ENCODE measurements around the gene CAMTA1. TPM values are rescaled to one million over a fixed set of nuclear protein-coding genes. Genes with fewer than 3 reads are reported as not detected.

The CAMTA1 gene
- total RNA-seq, 1 experiment from 2014 or later: 219 TPM

DNA sequence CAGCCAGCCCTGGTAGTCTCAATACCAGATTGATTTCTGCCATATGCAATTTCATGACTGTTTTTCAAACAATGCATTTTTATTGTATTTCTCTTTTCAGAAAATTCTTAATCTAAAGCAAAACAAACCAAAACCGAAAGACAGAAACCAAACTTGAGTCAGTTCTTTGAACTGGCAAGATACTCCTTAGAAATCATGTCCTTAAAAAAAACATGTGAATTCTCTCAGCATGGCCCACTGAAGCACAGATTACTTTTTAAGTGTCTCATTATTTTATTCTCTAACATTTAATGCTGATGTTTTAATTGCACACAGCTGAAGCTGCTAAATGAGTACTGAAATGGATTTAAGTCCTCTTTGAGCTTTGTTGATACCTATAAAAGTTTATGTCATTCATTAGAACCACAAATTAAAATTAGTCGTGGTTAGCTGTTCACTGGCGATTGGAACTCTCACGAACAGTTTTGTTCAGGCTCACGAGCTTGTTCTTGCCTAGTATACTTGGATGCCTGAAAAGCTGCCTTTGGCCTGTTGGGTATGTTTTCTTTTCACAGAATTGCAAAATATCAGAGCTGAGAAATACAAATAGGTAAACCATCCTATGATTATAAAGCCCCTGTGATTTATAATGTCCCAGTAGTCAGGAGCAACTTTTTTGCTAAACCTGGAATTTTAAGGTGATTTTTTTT, 87.5 kb downstream of the CAMTA1 start:
- DNase-seq (ENCODE audit: low read depth): peak; percentile 72

DNA sequence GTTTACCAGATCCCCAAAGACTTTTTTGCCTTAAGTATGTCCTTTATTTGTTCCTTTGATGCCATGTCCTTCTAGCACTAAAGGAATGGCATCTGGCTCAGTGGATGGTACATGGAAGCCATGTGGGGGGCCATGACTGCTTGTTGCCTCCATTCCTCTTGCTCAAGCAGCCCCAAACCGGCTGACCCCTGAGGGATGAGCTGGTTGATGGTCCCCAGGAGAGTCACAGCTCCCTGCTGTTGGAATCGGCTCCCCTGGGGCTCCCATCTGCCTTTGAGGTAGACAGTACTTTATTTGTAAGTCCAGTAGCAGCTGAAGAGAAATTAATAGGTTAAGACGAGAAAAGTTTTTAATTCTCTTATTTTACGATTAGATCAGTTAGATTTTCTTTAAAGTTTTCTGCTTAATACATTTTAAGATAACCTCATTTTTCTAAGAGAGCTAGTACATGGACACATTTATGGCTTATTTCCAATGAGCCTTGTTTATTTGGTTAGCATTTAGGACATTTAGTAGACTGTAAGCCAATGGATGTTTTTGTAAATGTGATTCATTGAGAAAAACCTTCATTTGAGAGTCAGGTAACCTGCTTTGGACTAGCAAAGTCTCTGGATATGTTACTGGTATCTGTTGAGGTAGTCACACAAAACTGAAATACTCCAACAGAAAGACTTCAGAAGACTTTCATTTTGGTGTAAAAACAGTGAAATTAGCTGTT, 88.2 kb downstream of the CAMTA1 start:
- DNase-seq (ENCODE audit: low read depth): peak; percentile 70

DNA sequence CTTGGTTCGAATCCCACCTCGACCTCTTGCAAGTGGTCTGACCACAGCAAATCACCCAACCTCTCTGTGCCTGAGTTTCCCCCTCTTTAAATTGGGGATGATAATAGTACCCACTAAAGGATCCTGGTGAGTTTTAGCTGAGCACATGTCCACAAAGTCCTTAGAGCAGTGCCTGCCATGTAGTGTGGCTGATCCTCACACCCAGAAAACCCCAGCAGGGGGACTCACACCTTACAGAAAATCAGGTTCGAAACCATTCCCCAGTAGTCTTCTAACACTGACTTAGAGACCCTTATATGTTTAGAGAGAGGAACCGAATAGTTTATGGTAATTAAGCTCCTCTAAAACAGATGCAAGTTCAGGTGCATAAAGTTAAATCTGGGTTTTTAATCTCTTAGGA, 89.0 kb downstream of the CAMTA1 start:
- no peak for DNase-seq (ENCODE audit: low read depth)

DNA sequence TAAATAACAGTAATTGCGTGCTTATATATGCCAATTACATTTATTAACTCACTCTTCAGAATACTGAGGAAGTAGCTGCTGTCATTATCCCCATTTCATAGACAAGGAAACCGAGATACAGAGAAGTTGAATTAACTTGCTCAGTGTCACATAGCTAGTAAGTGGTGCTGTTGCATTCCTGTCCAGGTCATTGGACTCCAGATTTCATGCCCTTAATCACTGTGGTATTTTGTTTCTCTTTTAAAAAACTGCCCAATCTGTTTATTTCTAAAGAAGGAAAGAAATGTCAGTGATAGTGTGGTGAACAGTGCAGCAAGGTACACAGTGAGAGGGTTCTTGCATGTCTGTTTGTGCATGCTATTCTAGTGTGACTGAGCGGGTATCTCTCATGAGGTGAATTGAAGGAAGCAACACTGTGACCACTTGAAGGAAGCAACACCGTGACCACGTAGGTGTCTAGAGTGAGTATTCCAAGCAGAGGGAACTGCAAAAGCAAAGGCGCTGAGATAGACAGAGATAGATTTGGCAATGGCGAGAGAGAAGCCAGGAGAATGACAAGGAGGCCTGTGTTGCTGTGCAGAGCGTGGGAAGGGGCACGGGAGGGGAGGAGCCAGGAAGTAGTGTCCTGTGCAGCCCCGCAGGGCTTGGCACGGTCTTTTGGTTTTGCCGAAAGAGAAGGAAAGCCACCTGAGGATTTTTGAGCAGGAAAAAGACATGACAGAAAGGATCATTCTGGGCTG, 95.9 kb downstream of the CAMTA1 start:
- no peak for DNase-seq (ENCODE audit: low read depth)

DNA sequence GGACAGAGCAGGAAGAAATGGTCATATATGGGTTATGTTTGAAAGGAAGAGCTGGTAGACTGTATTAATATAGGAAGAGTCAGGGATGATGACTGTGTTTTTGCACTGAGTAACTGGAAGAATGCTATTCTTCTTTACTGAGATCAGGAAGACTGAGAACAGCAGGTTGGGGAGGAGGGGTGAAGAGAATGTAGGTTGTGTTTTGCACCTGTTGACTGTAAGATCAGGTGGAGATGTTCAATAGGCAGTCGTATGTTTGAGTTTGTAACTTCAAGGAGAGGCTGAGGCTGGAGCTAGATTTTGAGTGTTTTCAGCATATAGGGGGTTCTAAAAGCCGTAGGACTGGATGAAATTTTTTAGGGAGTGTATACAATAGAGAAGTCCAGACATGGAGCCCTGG, 97.2 kb downstream of the CAMTA1 start:
- no peak for DNase-seq (ENCODE audit: low read depth)

DNA sequence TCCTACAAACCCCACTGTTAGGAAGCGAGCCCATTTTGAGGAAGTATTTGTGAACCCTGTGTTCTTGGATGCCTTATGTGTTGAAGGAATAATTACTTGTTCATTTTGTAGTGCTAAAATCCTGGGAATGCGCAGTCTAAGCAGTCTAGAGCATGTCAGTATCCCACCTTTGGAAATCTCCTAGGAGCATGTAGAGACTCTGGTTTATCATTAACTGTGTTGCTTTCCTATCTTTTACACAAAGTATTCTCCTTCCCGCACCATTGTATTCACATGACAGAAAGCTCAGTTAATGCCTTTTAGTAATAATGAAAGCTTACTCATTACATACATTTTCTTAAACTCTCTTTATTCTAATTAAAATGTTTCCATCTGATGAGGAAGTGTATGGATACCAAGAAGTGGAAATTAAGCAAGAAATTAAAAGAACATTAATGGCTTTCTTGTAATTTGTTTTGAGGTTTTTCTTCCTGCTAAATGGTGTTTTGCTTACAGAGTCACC, 99.4 kb downstream of the CAMTA1 start:
- no peak for DNase-seq (ENCODE audit: low read depth)

DNA sequence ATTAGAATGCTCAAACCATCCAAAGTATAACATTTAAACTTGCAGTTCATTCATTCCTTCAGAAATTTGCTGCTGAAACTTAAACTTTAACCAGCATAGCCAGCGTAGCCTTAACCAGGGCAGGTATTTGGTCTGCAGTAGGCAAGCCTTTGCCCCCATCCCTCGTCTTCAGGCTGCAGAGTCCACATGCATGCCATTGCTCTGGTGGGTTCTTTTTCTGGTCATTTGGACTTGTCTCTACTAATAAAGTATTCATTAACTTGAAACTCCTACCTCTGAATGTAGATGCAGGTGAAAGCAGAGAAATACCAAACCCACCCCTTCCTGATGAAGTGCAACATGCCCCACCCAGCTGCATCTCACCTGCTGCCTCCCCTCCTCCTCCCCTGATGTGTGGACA, 100.2 kb downstream of the CAMTA1 start:
- DNase-seq (ENCODE audit: low read depth): no peak

DNA sequence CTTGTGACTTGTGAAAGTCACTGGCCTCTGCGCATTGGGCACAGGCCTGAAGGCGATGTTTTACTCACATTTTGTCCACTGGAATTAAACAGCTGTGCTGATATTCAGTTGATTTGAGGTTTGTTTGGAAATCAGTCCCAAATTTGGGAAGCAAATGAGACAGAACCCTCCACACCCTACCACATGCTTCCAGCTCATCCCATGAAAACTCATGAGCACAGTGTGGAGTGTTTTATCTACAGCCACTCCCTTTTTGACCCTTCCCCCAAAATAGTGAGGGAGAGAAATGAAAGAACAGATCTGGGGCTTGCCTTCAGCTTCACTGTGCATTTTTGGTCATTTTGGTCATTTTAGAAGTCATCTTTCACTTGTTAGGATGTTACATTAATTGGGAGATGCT, 101.3 kb downstream of the CAMTA1 start:
- no peak for DNase-seq (ENCODE audit: low read depth)

DNA sequence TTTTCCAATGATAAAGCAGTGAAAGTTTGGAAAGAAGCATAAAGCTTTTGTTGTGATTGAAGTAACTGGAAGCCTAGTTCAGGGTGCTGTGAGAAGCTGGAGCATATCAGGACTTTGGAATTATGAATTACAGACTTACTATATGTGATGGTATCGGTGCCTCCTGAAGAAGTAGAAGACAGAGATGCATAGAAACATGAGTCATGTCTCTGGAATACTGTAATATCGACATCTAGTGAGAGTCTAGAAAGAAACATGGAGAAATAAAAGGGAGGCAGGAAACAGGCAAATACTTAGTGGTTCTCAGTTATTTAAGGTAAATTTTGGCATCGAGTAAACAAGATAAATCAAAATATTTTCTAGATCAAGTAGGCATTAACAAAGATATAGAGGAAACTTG, 103.0 kb downstream of the CAMTA1 start:
- no peak for DNase-seq (ENCODE audit: low read depth)

DNA sequence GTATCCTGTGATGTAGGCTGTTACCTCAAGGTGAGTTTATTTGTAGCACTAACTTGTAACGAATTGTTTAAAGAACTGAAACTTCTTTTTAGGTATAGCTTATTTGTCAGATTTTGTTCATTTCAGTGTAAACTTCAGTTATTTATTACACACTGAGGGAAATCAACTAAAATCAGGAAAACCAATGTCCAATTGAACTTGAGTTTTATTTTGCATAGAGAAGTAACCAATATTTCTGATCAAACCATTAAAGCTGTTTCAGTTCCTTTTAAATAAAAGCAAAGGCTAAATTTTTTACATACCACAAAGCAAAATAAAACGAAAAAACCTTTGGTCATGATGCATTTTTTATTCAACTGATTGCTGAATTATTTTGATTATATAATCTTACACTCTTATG, 103.6 kb downstream of the CAMTA1 start:
- no peak for DNase-seq (ENCODE audit: low read depth)

DNA sequence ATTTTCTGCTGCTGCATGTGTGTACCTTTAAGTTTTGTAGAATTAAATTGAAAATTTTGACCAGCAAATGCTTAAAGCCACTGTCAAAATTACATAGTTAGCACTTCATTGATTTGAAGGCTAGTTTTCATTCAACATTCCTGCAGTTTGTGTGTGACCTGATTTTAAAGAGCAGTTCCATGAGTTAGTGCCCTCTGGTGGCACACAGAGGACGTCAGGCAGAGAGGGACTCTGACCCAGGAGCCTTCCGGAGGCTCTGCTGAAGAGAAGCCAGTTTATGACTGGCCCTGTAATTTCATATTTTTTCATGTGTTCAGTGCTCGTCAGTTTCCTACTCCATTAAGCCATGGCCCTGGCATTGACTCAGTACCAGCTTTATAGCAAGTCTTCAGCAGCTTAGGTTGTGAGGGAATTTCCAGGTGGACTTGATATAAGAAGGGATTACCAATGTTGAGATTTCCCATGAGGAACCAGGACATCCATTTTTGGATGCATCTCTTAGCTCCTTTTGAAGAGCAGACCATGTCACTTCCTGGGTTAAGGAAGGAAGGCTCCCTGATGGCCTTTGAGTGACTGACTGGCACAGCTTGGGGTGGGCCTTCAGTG, 104.7 kb downstream of the CAMTA1 start:
- DNase-seq (ENCODE audit: low read depth): peak; percentile 61

DNA sequence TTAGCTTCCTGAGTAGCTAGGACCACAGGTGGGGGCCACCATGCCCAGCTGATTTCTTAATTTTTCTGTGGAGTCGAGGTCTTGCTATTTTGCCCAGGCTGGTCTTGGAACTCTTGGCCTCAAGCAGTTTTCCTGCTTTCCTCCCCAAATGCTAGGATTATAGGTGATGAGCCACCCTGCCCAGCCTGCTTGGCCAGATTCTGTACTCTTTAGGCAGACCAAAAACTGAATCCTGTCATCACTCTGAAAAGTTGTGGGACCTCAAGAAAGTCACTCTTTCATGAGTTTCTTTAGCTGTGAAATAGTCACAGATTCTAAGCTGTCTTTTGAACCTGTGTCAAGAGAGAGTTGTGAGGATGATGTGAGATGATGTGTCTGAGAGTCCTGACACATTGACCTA, 105.4 kb downstream of the CAMTA1 start:
- DNase-seq (ENCODE audit: low read depth): no peak

DNA sequence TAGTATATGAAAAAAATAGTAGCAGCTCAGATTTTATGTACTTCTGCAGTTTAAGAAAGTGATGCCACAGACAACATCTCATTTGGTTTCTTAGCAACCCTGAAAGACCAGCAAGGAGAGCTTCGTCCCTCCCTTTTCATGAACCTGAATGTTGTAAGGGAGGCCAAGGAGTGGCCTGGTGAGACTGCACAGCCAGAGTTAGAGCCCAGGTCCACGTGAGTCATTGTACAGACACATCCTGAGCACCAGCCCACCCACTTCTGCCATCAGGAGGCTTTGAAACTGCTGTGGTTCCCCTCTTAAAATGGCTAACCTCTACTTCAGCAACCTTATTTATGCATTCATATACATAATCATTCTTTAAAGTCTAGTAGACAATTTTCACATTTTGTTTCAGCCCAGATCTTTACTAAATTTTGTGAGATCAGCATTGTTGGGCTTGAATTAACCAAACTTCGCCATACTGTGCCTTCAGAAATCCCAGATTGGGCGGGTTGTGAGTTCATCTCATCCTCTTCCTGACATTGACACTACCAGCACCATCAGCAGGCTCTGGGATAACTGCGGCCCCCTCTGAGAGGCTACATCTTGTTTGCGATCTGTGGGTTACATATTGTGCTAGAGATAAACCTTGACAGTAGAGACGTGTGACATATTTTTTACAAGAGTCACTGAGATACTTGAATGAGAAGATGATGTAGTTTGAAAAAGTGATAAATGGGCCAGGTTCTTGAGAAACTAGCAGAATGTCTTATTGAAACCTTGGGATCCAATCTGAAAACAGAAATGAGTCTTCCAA, 106.7 kb downstream of the CAMTA1 start:
- peak; percentile 35 for DNase-seq (ENCODE audit: low read depth)

DNA sequence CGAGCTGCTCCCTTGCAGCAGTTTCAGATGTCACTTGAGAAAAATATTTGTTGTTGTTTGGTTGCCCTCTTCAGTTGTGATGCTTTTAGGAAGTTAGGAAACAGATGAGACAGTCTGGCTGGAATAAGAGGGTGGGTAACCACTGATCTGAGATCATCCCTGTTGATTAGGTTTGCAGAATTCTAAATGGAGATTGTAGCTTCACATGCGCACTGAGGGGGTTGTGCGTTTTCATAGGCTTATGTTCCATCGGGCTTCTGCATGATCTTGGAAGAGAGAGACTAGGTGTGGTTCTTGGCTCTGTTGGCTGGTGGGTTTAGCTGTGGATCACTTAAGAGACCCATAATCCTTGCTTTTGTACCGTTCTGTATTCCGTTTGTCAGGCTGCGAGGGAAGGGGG, 108.1 kb downstream of the CAMTA1 start:
- DNase-seq (ENCODE audit: low read depth): no peak

DNA sequence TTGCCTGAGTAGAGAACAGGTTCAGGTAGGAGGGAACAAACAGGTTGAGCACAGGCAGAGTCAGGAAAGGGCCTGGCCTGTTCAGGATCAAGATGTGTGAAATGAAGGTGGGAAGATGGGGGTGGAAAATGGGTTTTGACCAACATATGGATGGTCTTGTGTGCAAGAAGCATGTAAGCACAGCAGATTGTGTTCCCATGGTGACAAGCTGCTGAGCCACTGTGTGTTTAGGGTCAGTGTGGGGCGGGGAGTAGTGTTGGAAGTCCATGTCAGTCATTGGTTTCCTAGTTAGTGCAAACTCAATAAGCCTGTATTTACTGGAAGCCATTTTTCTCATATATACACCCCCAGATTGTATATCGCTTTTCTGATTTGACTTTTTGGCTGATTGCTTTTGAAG, 111.9 kb downstream of the CAMTA1 start:
- no peak for DNase-seq (ENCODE audit: low read depth)

DNA sequence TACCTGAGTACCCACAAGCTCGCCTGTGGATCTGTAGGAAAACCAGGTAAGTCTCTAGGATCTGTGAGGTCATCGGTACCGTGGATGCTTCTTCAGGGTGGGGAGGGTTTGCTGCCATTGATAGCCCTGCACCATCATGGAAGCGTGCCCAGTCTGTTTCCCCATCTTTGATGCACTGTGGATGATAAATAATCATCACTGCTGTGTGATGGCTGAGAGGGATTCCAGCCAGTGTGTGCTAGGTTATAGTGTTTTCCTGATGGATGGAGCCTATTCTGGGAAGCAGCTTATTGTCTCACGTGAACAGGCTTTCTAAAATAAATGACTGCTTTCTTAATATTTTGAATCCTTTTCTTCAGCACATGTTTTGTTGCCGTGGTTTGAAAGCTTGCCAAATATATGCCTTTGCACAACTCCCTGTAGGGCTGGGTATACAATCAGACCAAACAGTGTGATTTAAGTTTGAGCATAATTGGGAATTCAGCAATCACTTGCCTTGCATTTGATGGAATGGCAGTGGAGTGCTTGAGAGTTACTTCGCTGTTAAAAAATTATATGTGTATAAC, 113.8 kb downstream of the CAMTA1 start:
- peak; percentile 11 for DNase-seq (ENCODE audit: low read depth)

DNA sequence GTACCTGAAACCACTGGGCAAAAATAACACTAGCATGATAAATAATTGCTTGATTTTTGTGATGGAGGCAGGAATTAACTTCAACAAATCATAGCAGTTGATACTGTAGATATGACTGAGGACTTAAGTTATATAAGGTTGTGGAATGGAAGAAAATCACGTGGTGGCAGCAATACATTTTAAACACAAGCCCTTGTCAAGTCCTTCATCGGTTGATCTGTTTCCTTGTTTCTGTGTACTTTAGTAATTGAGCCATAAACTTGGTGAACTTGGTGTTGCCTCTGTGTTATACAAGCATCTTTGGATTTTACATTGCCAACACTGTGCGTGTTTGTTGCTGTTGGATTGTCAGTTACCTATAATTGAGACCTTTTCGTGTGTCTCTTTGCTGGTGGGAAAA, 114.4 kb downstream of the CAMTA1 start:
- no peak for DNase-seq (ENCODE audit: low read depth)

DNA sequence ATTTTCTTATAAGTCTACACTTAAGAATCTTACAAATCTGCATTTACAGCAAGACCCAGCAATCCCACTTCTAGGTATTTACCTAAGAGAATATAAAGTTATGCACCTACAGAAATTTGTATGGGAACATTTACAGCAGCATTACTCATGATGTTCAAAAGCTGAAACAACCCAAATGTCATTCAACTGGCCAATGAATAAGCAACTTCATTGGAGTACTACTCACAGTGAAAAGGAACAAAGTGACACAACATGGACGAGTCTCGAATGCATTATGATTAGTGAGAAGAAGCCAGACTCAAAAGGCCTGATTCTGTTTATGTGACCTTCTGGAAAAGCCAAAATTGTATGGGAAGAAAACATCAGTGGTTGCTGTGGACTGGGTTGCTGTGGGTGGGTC, 116.9 kb downstream of the CAMTA1 start:
- no peak for DNase-seq (ENCODE audit: low read depth)

DNA sequence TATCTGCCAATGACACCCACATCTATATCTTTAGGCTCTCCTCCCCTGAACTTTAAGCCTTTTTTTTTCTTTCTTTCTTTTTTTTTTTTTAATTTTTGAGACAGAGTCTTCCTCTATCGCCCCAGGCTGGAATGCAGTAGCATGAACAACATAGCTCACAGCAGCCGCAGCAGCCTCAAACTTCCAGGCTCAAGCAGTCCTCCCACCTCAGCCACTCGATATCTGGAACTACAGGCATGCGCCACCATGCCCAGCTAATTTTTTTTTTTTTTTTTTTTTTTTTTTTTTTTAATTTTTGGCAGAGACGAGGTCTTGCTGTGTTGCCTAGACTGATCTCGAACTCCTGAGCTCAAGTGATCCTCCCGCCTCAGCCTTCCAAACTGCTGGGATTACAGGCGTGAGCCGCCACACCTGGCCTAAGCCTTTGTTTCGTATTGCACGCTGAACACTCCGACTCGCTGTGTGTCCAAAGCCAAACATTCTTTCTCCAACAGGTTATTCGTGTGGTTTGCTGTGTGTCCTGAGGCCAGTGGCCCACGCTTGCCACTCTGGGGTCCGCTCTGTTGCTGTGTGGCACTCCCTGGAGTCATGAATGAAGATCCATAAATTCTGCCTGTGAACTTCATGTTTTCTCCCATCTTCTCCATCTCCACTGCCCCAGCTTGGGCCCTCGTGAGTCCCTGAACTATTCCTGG, 119.4 kb downstream of the CAMTA1 start:
- no peak for DNase-seq (ENCODE audit: low read depth)

DNA sequence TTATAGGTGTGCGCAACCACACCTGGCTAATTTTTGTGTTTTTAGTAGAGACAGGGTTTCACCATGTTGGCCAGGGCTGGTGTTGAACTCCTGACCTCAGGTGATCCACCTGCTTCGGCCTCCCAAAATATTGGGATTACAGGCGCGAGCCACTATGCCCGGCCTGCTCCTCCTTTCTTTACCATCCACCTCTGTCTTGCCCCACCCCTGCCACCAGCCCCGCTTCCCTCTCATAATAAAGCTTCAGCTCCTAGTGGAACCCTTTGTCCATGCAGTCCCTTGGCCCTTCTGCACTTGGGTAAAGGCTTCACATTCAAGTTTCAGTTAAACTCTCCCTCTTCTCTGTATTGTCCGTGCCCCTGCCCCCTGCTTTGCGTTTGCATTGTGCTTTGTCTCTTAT, 120.1 kb downstream of the CAMTA1 start:
- no peak for DNase-seq (ENCODE audit: low read depth)

DNA sequence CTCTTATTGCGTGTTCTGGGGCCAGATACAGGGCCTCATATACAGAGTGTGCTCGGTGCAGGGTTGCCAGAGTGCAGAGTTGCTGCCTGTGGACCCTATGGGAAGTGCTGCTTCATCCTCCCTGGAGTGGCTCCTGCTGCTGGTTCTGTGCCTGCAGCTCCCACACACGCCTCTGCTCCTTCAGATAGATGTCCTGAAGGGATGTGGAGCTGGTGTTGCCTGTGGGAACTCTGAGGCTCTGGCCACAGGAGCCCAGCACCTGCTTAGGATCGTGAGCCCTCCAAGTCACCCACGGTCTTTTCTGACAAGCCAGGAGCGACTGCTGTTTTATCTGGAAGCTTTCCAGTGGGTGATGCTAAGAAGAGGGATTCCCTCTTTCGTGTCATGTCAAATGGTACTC, 120.5 kb downstream of the CAMTA1 start:
- DNase-seq (ENCODE audit: low read depth): no peak
